ENCODE data around the gene SPIN2A.
"Not testable (repeated sequence)": the region's sequence is repeated elsewhere in the genome, so short reads cannot be mapped to it uniquely, and the experiment has no call there.

SPIN2A gene

GRCh38 chrX:57137073-57137472, at the start of gene SPIN2A:
Gene SPIN2A (minus strand): TSS chrX:57137397. CDS start chrX:57136597, 800 bp downstream.
- DNase-seq = not testable (repeated sequence)

GRCh38 chrX:57178605-57179004, 41.4 kb upstream of the SPIN2A start:
- DNase-seq = no peak

- DNase-seq = no peak
Measured at GRCh38 chrX:57177070-57177469, 39.9 kb upstream of the SPIN2A start.

- no peak for DNase-seq
Measured at GRCh38 chrX:57172544-57172943, 35.3 kb upstream of the SPIN2A start.

GRCh38 chrX:57156397-57157049, 19.3 kb upstream of the SPIN2A start:
- DNase-seq = no peak

GRCh38 chrX:57155171-57155570, 18.0 kb upstream of the SPIN2A start:
- no peak for DNase-seq

- not testable (repeated sequence) for DNase-seq
Measured at GRCh38 chrX:57152222-57152621, 15.0 kb upstream of the SPIN2A start.

- DNase-seq = no peak
Measured at GRCh38 chrX:57138674-57139073, 1.5 kb upstream of the SPIN2A start.

GRCh38 chrX:57137501-57137900, 304 bp upstream of the SPIN2A start:
- no peak for DNase-seq

- DNase-seq = not testable (repeated sequence)
Measured at GRCh38 chrX:57136589-57136988, 608 bp downstream of the SPIN2A start.

- DNase-seq = no peak
Measured at GRCh38 chrX:57135287-57135686, 1.9 kb downstream of the SPIN2A start.

GRCh38 chrX:57134702-57135101, 2.5 kb downstream of the SPIN2A start:
- no peak for DNase-seq

- no peak for DNase-seq
Measured at GRCh38 chrX:57133706-57134105, 3.5 kb downstream of the SPIN2A start.

GRCh38 chrX:57133284-57133683, 3.9 kb downstream of the SPIN2A start:
- not testable (repeated sequence) for DNase-seq

- no peak for DNase-seq
Measured at GRCh38 chrX:57132046-57132445, 5.2 kb downstream of the SPIN2A start.

- DNase-seq = no peak
Measured at GRCh38 chrX:57121816-57122215, 15.4 kb downstream of the SPIN2A start.

GRCh38 chrX:57121162-57121755, 15.9 kb downstream of the SPIN2A start, which contains the start of gene SPIN2B:
Gene SPIN2B (minus strand): TSS chrX:57121548.
- DNase-seq = peak; percentile 67

GRCh38 chrX:57120619-57121161, 16.5 kb downstream of the SPIN2A start:
- DNase-seq = not testable (repeated sequence)

- DNase-seq = no peak
Measured at GRCh38 chrX:57119416-57119815, 17.8 kb downstream of the SPIN2A start.

- not testable (repeated sequence) for DNase-seq
Measured at GRCh38 chrX:57117566-57117965, 19.6 kb downstream of the SPIN2A start.

GRCh38 chrX:57104921-57105398, 32.2 kb downstream of the SPIN2A start:
- DNase-seq = no peak

- no peak for DNase-seq
Measured at GRCh38 chrX:57104406-57104805, 32.8 kb downstream of the SPIN2A start.

GRCh38 chrX:57103489-57103888, 33.7 kb downstream of the SPIN2A start:
- no peak for DNase-seq

GRCh38 chrX:57102918-57103317, 34.3 kb downstream of the SPIN2A start:
- not testable (repeated sequence) for DNase-seq
